Measurements from ENCODE around the gene STAM. TPM values are rescaled to one million over a fixed set of nuclear protein-coding genes. Genes with fewer than 3 reads are reported as not detected.

The STAM gene
- total and polyA plus RNA-seq, 9 of the 15 experiments (the other 6 are each of a cell fraction or from before 2014, with no cell fraction given), result 13.8 to 33.5 (median 26.4) TPM

DNA sequence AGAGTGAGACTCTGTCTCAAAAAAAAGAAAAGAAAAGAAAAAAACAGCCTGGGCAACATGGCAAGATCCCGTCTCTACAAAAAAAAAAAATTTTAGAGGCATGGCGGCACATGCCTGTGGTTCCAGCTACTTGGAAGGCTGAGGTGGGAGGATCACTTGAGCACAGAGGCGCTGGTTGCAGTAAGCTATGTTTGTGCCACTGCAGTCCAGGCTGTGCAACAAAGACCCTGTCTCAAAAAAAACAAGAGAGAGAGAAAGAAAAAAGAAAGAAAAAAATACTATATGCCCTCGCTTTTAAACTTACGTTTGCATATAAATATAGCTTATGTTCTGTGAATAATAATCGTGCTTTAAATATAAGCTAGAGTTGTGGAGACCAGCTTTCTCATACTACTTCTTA lies 38.0 kb upstream of the STAM start (continued):
- TF ChIP-seq, protein P1, sequence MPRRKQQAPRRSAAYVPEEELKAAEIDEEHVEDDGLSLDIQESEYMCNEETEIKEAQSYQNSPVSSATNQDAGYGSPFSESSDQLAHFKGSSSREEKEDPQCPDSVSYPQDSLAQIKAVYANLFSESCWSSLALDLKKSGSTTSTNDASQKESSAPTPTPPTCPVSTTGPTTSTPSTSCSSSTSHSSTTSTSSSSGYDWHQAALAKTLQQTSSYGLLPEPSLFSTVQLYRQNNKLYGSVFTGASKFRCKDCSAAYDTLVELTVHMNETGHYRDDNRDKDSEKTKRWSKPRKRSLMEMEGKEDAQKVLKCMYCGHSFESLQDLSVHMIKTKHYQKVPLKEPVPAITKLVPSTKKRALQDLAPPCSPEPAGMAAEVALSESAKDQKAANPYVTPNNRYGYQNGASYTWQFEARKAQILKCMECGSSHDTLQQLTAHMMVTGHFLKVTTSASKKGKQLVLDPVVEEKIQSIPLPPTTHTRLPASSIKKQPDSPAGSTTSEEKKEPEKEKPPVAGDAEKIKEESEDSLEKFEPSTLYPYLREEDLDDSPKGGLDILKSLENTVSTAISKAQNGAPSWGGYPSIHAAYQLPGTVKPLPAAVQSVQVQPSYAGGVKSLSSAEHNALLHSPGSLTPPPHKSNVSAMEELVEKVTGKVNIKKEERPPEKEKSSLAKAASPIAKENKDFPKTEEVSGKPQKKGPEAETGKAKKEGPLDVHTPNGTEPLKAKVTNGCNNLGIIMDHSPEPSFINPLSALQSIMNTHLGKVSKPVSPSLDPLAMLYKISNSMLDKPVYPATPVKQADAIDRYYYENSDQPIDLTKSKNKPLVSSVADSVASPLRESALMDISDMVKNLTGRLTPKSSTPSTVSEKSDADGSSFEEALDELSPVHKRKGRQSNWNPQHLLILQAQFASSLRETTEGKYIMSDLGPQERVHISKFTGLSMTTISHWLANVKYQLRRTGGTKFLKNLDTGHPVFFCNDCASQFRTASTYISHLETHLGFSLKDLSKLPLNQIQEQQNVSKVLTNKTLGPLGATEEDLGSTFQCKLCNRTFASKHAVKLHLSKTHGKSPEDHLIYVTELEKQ (CRISPR knock-in tag; IDR thresholded peaks at IDR 0.05), result no peak
- TF ChIP-seq TAF7 (tag; IDR thresholded peaks at IDR 0.05) (no peak), SIN3A (IDR thresholded peaks at IDR 0.05; ENCODE audit: borderline replicate concordance in 2 of 2, control insufficient read depth in 1 of 2, low read depth in 2 of 2, low read length in 2 of 2) (no peak)

DNA sequence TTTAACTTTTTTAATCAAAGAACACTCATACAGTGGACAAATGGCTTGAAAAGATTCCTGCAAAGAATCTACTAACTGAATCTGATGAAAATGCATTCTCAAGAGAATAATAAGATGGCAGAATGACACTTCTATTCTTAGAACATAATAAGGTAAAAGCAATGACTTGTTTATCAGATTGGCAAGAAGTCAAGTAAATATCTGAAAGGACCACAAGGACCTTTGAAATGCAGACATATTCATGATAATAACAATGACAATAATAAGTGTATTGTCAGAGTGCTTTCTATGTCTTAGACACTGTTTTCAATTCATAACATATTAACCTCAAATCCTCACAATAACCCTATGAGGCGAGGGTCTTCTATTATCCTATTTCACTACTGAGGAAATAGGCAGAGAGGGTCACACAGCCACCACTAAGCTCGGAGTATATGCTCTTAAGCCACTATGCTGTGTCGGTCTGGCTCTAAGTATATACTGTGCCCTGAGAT lies 37.4 kb upstream of the STAM start:
- no peaks in the 10 kb centered on the region for H3K9me1 ChIP-seq (ENCODE audit: control insufficient read depth, insufficient read depth, low read length)
- in situ Hi-C loops (cut with MboI) (loop anchor here (5.0 to 25.0 kb wide), 6 partner anchors 136 to 772 kb away; no protein-coding TSS in a partner anchor), intact Hi-C loops (cut with micrococcal nuclease) (loop anchor here (1.0 to 10.0 kb wide), 5 partner anchors 136 to 610 kb away; no protein-coding TSS in a partner anchor)
- no peak overlapping the region for H3K9ac ChIP-seq (ENCODE audit: insufficient read depth in 1 of 2, low read depth in 2 of 2, low read length in 2 of 2)
- H3K4me1 ChIP-seq (replicated peaks in 1 of 2; ENCODE audit: control insufficient read depth in 2 of 2, insufficient read depth in 2 of 2, low read length in 2 of 2), result peaks cover 0 to 2% of the 10 kb centered on the region in 2 experiments; a peak in 2 of 5 replicates
- FAIRE-seq (peak; percentile 37), ATAC-seq (peak; percentile 49), DNase-seq (ENCODE audit: extremely low read depth in 1 of 4, low spot score in 3 of 4) (no peak)
- no peak overlapping the region for H2AFZ ChIP-seq (ENCODE audit: low read depth, low read length)
- H3K9me3 ChIP-seq (replicated peaks; ENCODE audit: control insufficient read depth, insufficient read depth, low read depth, low read length), result no peaks in the 10 kb centered on the region
- 52% methylated on average over 3 of the region's 3 CpGs for WGBS (ENCODE audit: insufficient coverage, low coverage, missing lambda C conversion rate)
- ChIA-PET CTCF (ENCODE audit: low intra/inter-chr PET ratio) (interaction anchor here (1.2 to 1.5 kb wide), 2 partner anchors 138 to 266 kb away, joined by 5 to 7 read pairs; no protein-coding TSS in a partner anchor), POLR2A (interaction anchor here (0.6 to 1.7 kb wide), 4 partner anchors 10 to 393 kb away, joined by 3 to 5 read pairs (median 4); no protein-coding TSS in a partner anchor)
- H3K27ac ChIP-seq (ENCODE audit: extremely low read depth, low read depth, low read length), result no peak overlapping the region
- H3K4me3 ChIP-seq, result no peak overlapping the region
- no peaks in the 10 kb centered on the region for H3K27me3 ChIP-seq (ENCODE audit: control insufficient read depth in 2 of 2, insufficient read depth in 2 of 2, low read length in 2 of 2)
- no peaks in the 10 kb centered on the region for H4K20me1 ChIP-seq (replicated peaks; ENCODE audit: control insufficient read depth, insufficient read depth, low read length)
- no peak overlapping the region for H3K4me2 ChIP-seq (ENCODE audit: insufficient read depth, low read length)
- no peaks in the 10 kb centered on the region for H3K79me2 ChIP-seq (ENCODE audit: control insufficient read depth, insufficient read depth, low read length)
- no peaks in the 10 kb centered on the region for H3K36me3 ChIP-seq (ENCODE audit: control insufficient read depth, insufficient read depth, low read length)
- no TSS peak for BruUV-seq (replicated peaks)
- TF ChIP-seq KLF6 (CRISPR knock-in tag; IDR thresholded peaks at IDR 0.05; ENCODE audit: borderline replicate concordance), result no peak
- no peak for TF ChIP-seq RUNX1 (IDR thresholded peaks at IDR 0.05; ENCODE audit: low read depth)
- no peak for TF ChIP-seq MYNN (IDR thresholded peaks at IDR 0.05)
- no peak for TF ChIP-seq MYNN (CRISPR knock-in tag; IDR thresholded peaks at IDR 0.05)
- TF ChIP-seq ZNF274 (IDR thresholded peaks at IDR 0.05; ENCODE audit: borderline replicate concordance, low read depth, low read length), result no peak
- no peak for TF ChIP-seq FOXA1 (IDR thresholded peaks at IDR 0.05; ENCODE audit: borderline replicate concordance)
- TF ChIP-seq, protein P2, sequence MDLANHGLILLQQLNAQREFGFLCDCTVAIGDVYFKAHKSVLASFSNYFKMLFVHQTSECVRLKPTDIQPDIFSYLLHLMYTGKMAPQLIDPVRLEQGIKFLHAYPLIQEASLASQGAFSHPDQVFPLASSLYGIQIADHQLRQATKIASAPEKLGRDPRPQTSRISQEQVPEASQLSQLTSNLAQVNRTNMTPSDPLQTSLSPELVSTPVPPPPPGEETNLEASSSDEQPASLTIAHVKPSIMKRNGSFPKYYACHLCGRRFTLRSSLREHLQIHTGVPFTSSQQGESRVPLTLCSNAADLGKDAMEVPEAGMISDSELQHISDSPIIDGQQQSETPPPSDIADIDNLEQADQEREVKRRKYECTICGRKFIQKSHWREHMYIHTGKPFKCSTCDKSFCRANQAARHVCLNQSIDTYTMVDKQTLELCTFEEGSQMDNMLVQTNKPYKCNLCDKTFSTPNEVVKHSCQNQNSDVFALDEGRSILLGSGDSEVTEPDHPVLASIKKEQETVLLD (IDR thresholded peaks at IDR 0.05), result no peak
- TF ChIP-seq CHD1 (IDR thresholded peaks at IDR 0.05; ENCODE audit: low read length), result no peak
- no peak for TF ChIP-seq ZNF41 (CRISPR knock-in tag; conservative IDR thresholded peaks at IDR 0.05)
- no peak for TF ChIP-seq ATF7 (IDR thresholded peaks at IDR 0.05)
- TF ChIP-seq TRIM28 (IDR thresholded peaks at IDR 0.05), result no peak
- TF ChIP-seq HLTF (IDR thresholded peaks at IDR 0.05), result no peak
- TF ChIP-seq PHB2 (IDR thresholded peaks at IDR 0.05; ENCODE audit: low read depth), result no peak
- TF ChIP-seq SRSF1 (IDR thresholded peaks at IDR 0.05; ENCODE audit: low read depth, low read length), result no peak
- peak; percentile 33; the same call in 1 of the 2 replicates for TF ChIP-seq ARID1B (IDR thresholded peaks at IDR 0.05)
- no peak for TF ChIP-seq TBP (optimal IDR thresholded peaks at IDR 0.05; ENCODE audit: low read depth, low read length)
